ENCODE data around the gene DCAF8L1. TPM values are rescaled to one million over a fixed set of nuclear protein-coding genes. Genes with fewer than 3 reads are reported as not detected.
A peak's percentile ranks its signal among the peaks of the same experiment; 100 is the strongest.
"Not testable (repeated sequence)": the region's sequence is repeated elsewhere in the genome, so short reads cannot be mapped to it uniquely, and the experiment has no call there.

The DCAF8L1 gene
- total RNA-seq, 1 experiment from 2014 or later, result not detected

GRCh38 chrX:27987862-27988646 is 6.8 kb upstream of the DCAF8L1 start:
- CTCF ChIA-PET, result no interaction called here
- H3K9me3 Mint-ChIP-seq (ENCODE audit: low read depth, unreplicated experiment), result no peaks in the 10 kb centered on the region
- peaks cover 10% of the 10 kb centered on the region for H3K4me1 Mint-ChIP-seq (ENCODE audit: low read depth, unreplicated experiment)
- H3K27ac Mint-ChIP-seq (ENCODE audit: unreplicated experiment), result no peak overlapping the region
- no peaks in the 10 kb centered on the region for H3K27me3 Mint-ChIP-seq (ENCODE audit: unreplicated experiment)
- DNase-seq, result no peak
- no peak for TF ChIP-seq CTCF (IDR thresholded peaks at IDR 0.05; ENCODE audit: unreplicated experiment)
- H3K4me3 Mint-ChIP-seq (ENCODE audit: low read depth, unreplicated experiment), result no peak overlapping the region
- intact Hi-C loops (cut with micrococcal nuclease; ENCODE audit: unreplicated experiment), result no loop called here
- no peaks in the 10 kb centered on the region for H3K36me3 Mint-ChIP-seq (ENCODE audit: insufficient read depth, unreplicated experiment)
- no TSS peak for BruUV-seq (replicated peaks)

- BruUV-seq (replicated peaks), result not testable (repeated sequence)
Observed at GRCh38 chrX:27976934-27977333, 4.3 kb downstream of the DCAF8L1 start.

GRCh38 chrX:27976284-27976683 is 5.0 kb downstream of the DCAF8L1 start:
- no peaks in the 10 kb centered on the region for H3K27me3 Mint-ChIP-seq (ENCODE audit: unreplicated experiment)
- no peaks in the 10 kb centered on the region for H3K36me3 Mint-ChIP-seq (ENCODE audit: insufficient read depth, unreplicated experiment)
- TF ChIP-seq CTCF (IDR thresholded peaks at IDR 0.05; ENCODE audit: unreplicated experiment), result no peak
- no peak overlapping the region for H3K27ac Mint-ChIP-seq (ENCODE audit: unreplicated experiment)
- no peaks in the 10 kb centered on the region for H3K4me1 Mint-ChIP-seq (ENCODE audit: low read depth, unreplicated experiment)
- intact Hi-C loops (cut with micrococcal nuclease; ENCODE audit: unreplicated experiment), result no loop called here
- CTCF ChIA-PET, result interaction anchor here (0.7 kb wide), 1 partner anchor 114 kb away, joined by 3 read pairs; no protein-coding TSS in a partner anchor
- peaks cover 6% of the 10 kb centered on the region for H3K9me3 Mint-ChIP-seq (ENCODE audit: low read depth, unreplicated experiment)
- no peak for DNase-seq
- no peak overlapping the region for H3K4me3 Mint-ChIP-seq (ENCODE audit: low read depth, unreplicated experiment)
- no TSS peak for BruUV-seq (replicated peaks)

More at GRCh38 chrX:27976934-27977333, 4.3 kb downstream of the DCAF8L1 start:
- H3K4me1 Mint-ChIP-seq (ENCODE audit: low read depth, unreplicated experiment); DNase-seq; H3K4me3 Mint-ChIP-seq (ENCODE audit: low read depth, unreplicated experiment); H3K27ac Mint-ChIP-seq (ENCODE audit: unreplicated experiment); intact Hi-C loops (cut with micrococcal nuclease; ENCODE audit: unreplicated experiment); H3K27me3 Mint-ChIP-seq (ENCODE audit: unreplicated experiment); H3K9me3 Mint-ChIP-seq (ENCODE audit: low read depth, unreplicated experiment); CTCF ChIA-PET; H3K36me3 Mint-ChIP-seq (ENCODE audit: insufficient read depth, unreplicated experiment): not testable (repeated sequence)

GRCh38 chrX:27968878-27969277 is 12.4 kb downstream of the DCAF8L1 start:
- Mint-ChIP-seq H3K27me3 (ENCODE audit: unreplicated experiment) (no peaks in the 10 kb centered on the region), H3K9me3 (ENCODE audit: low read depth, unreplicated experiment) (peaks cover 1% of the 10 kb centered on the region), H3K27ac (ENCODE audit: unreplicated experiment) (peak overlapping the region; percentile 50), H3K36me3 (ENCODE audit: insufficient read depth, unreplicated experiment) (peaks cover 13% of the 10 kb centered on the region), H3K4me1 (ENCODE audit: low read depth, unreplicated experiment) (peaks cover 37% of the 10 kb centered on the region), H3K4me3 (ENCODE audit: low read depth, unreplicated experiment) (no peak overlapping the region)
- DNase-seq, result no peak
- no peak for TF ChIP-seq CTCF (IDR thresholded peaks at IDR 0.05; ENCODE audit: unreplicated experiment)
- intact Hi-C loops (cut with micrococcal nuclease; ENCODE audit: unreplicated experiment), result loop anchor here (5.0 to 10.0 kb wide), 3 partner anchors 138 to 436 kb away; no protein-coding TSS in a partner anchor
- no TSS peak for BruUV-seq (replicated peaks)
- CTCF ChIA-PET, result no interaction called here

- TF ChIP-seq CTCF (IDR thresholded peaks at IDR 0.05; ENCODE audit: unreplicated experiment), result no peak
- H3K4me1 Mint-ChIP-seq (ENCODE audit: low read depth, unreplicated experiment), result peaks cover 37% of the 10 kb centered on the region
- DNase-seq, result no peak
- H3K4me3 Mint-ChIP-seq (ENCODE audit: low read depth, unreplicated experiment), result no peak overlapping the region
- H3K27ac Mint-ChIP-seq (ENCODE audit: unreplicated experiment), result peak overlapping the region; percentile 50
- BruUV-seq (replicated peaks), result no TSS peak
- intact Hi-C loops (cut with micrococcal nuclease; ENCODE audit: unreplicated experiment), result loop anchor here (5.0 to 10.0 kb wide), 3 partner anchors 139 to 436 kb away; no protein-coding TSS in a partner anchor
- peaks cover 13% of the 10 kb centered on the region for H3K36me3 Mint-ChIP-seq (ENCODE audit: insufficient read depth, unreplicated experiment)
- H3K9me3 Mint-ChIP-seq (ENCODE audit: low read depth, unreplicated experiment), result no peaks in the 10 kb centered on the region
- no peaks in the 10 kb centered on the region for H3K27me3 Mint-ChIP-seq (ENCODE audit: unreplicated experiment)
- CTCF ChIA-PET, result no interaction called here
Observed at GRCh38 chrX:27968352-27968751, 12.9 kb downstream of the DCAF8L1 start.
